Spleen (tissue), 11 donors: Measurements from ENCODE around the gene SLC9A6. TPM values are rescaled to one million over a fixed set of nuclear protein-coding genes. Genes with fewer than 3 reads are reported as not detected.

Experiments used
- DNase-seq: peaks from one replicate; pipeline ENCODE4 v3.0.0-alpha.2; 2020
- H3K27ac ChIP-seq, 8 donors: fragments of 200-600 bp; sonication (generic) in 7 of 8; 1 replicate in 4 of 8; 2 replicates in 4 of 8; pipeline versions ENCODE4 v1.5.0 to v1.8.0; 2016 to 2021; ENCODE audit warnings: inconsistent platforms in 4 of 8, mild to moderate bottlenecking in 4 of 8, moderate library complexity in 1 of 8
- H3K27me3 ChIP-seq, 7 donors: fragments of 200-600 bp; sonication (generic) in 6 of 7; replicated peaks in 1 of 7; 1 replicate in 4 of 7; 2 replicates in 3 of 7; pipeline versions ENCODE4 v1.5.0 to v1.8.0; 2016 to 2021; ENCODE audit warnings: inconsistent platforms in 3 of 7, mild to moderate bottlenecking in 1 of 7
- H3K36me3 ChIP-seq, 6 donors: fragments of 200-600 bp; sonication (generic) in 5 of 6; 1 replicate in 4 of 6; 2 replicates in 2 of 6; pipeline versions ENCODE4 v1.5.0 to v1.8.0; 2016 to 2021; ENCODE audit warnings: inconsistent platforms in 2 of 6
- H3K4me1 ChIP-seq, 6 donors: fragments of 200-600 bp; sonication (generic) in 5 of 6; 1 replicate in 3 of 6; 2 replicates in 3 of 6; pipeline versions ENCODE4 v1.5.0 to v1.8.0; 2016 to 2021; ENCODE audit warnings: inconsistent platforms in 3 of 6
- H3K4me3 ChIP-seq, 8 donors: fragments of 200-600 bp; sonication (generic) in 7 of 8; 1 replicate in 4 of 8; 2 replicates in 4 of 8; pipeline versions ENCODE4 v1.5.0 to v1.8.0; 2016 to 2021; ENCODE audit warnings: inconsistent platforms in 4 of 8, mild to moderate bottlenecking in 4 of 8, moderate library complexity in 2 of 8
- H3K9me3 ChIP-seq, 8 donors: fragments of 200-600 bp; sonication (generic) in 7 of 8; 1 replicate in 4 of 8; 2 replicates in 4 of 8; pipeline versions ENCODE4 v1.5.0 to v1.8.0; 2016 to 2021; ENCODE audit warnings: inconsistent platforms in 4 of 8
- POLR2A ChIP-seq, 3 donors: fragments of 450-650 bp; IDR thresholded peaks; one replicate each; pipeline ENCODE4 v1.5.1; 2017; ENCODE audit warnings: antibody characterized with exemption in 3 of 3, mild to moderate bottlenecking in 1 of 3
- POLR2AphosphoS5 ChIP-seq, 3 donors: sonication (generic); formaldehyde crosslinking; IDR thresholded peaks; one replicate each; pipeline ENCODE4 v1.5.1; 2017; ENCODE audit warnings: antibody characterized with exemption in 3 of 3
- WGBS, 5 donors: extraction: QIAGEN DNeasy Blood & Tissue Kit in 3 of 5; methylation state at CpG; one replicate each; pipeline versions ENCODE4 v1.1.5 to v1.1.7; 2013 to 2018; 5-methylcytosine and 5-hydroxymethylcytosine counted together
- intact Hi-C: fragments of 100-400 bp; cut with DNase I; formaldehyde crosslinking; loops from one replicate; pipeline ENCODE4 v1.15.0; 2023; ENCODE audit warnings: low total_unique reads
- polyA plus RNA-seq, 3 donors: library from polyadenylated mRNA; stranded (reverse); fragments of 200-250 nt; gene quantifications; one replicate each; pipeline ENCODE4 v1.2.1, GENCODE V29; 2013
- total RNA-seq, 7 donors: library from RNA; depleted of rRNA in 3 of 7; stranded (reverse); fragments of >200 nt in 3 of 7; fragmentation: NEBNext Ultra II Directional in 4 of 7; extraction: Animal tissue kit (Norgen Biotek cat#: 25700) in 4 of 7; gene quantifications; one replicate each; pipeline versions ENCODE4 v1.1.0 to v1.2.1, GENCODE V29; 2016 to 2021
- TF ChIP-seq, protein P1 (sequence below), 11 experiments: fragments of 200-600 bp in 7 of 11; fragments of 450-650 bp in 4 of 11; sonication (generic) in 4 of 11; IDR thresholded peaks in 8 of 11; conservative IDR thresholded peaks in 3 of 11; 1 replicate in 7 of 11; 2 replicates in 4 of 11; pipeline versions ENCODE4 v1.4.0 to v1.8.0; 2016 to 2021; ENCODE audit warnings: antibody characterized with exemption in 11 of 11, inconsistent platforms in 4 of 11, mild to moderate bottlenecking in 1 of 11
- donor health status: healthy with polysubstance abuse.
- donor health status: DM: no; HTN: no; CAD: no; lungs with moderate emphysema.
- donor health status: DM: no; HTN: no; CAD: no.
- donor health status: Bipolar disorder and iron deficiency.
- donor health status: healthy.
- donor health status: DM: no; HTN: no; CAD: no.
- donor health status: DM: yes; HTN: yes; CAD: no.

The SLC9A6 gene
- total and polyA plus RNA-seq, 10 donors, result 6.2 to 19.9 (median 13.3) TPM

DNA sequence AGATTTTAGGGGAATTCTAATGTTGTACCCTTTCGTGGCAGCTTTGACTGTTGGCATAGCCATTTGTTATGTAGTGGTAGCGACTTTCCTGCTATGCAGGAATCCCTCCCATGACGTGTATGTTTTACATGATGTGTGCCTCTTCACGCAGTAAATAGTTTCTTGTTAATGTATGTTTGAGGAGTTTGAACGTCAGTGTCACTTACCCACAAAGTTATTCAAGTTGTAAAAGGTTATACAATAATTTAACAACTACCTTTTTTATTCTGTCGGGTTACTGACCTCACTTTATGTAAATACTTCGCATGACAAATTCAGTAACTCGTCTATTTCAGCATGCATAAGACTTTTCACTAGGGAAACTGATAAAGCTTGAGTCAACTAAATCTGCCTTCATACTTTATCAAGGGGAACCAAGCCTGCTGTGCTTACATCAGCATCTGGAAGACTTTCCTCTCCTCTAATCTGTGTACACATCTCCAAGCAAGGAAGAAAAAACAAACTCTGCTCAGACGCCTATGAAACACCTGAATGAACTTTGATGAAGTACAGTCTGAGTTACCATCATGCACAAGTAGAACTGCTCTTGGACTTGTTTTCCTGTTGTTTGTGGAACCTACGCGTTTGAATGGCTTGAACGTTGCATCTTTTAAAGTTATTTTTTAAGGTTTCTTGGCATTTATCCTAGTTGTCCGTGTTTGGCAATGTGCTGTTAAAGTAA lies 61.2 kb downstream of the SLC9A6 start:
- TF ChIP-seq, protein P1, sequence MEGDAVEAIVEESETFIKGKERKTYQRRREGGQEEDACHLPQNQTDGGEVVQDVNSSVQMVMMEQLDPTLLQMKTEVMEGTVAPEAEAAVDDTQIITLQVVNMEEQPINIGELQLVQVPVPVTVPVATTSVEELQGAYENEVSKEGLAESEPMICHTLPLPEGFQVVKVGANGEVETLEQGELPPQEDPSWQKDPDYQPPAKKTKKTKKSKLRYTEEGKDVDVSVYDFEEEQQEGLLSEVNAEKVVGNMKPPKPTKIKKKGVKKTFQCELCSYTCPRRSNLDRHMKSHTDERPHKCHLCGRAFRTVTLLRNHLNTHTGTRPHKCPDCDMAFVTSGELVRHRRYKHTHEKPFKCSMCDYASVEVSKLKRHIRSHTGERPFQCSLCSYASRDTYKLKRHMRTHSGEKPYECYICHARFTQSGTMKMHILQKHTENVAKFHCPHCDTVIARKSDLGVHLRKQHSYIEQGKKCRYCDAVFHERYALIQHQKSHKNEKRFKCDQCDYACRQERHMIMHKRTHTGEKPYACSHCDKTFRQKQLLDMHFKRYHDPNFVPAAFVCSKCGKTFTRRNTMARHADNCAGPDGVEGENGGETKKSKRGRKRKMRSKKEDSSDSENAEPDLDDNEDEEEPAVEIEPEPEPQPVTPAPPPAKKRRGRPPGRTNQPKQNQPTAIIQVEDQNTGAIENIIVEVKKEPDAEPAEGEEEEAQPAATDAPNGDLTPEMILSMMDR (IDR thresholded peaks at IDR 0.05 in 8 of 11, conservative IDR thresholded peaks at IDR 0.05 in 3 of 11), result no peak
- TF ChIP-seq POLR2AphosphoS5 (IDR thresholded peaks at IDR 0.05) (no peak), POLR2A (IDR thresholded peaks at IDR 0.05) (no peak)
- no peak overlapping the region for H3K27ac ChIP-seq
- H3K27me3 ChIP-seq, result no peaks in the 10 kb centered on the region
- H3K9me3 ChIP-seq, result no peaks in the 10 kb centered on the region
- intact Hi-C loops, result no loop called here
- H3K4me3 ChIP-seq, result no peak overlapping the region
- 69 to 89% (median 86%) methylated on average over 13 of the region's 13 CpGs for WGBS, 5 donors
- DNase-seq, result no peak
- peaks cover 0 to 29% (median 0%) of the 10 kb centered on the region in 6 donors for H3K36me3 ChIP-seq
- no peaks in the 10 kb centered on the region for H3K4me1 ChIP-seq

DNA sequence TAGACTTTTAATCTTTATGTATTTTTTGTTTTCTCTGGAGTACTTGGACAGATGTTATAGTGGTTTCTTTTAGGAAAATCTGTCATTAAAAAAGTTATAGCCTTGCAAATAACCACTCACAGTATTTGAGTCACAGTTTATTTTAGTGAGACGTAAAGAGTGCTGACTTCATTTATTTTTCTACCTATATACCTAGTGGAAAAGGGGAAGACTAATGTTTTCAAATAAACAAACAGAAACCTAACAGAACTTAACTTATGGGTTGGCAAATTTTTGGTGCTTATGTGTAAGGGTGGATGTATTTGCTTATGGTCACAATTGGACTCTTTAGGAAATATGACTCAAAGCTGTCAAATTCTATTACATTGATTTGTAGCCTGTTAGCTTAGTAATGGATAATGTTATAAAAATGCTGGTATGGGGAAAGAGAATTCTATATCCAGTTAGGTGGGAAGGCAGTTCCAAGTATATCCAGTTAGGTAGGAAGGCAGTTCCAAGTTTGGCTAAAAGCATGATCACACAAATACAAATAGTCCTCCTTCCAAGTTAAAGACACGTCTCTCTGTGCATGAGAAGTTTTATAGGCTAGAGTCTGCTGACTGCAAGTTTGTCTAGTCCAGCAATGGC lies 61.9 kb downstream of the SLC9A6 start:
- no peak overlapping the region for H3K27ac ChIP-seq
- DNase-seq, result no peak
- H3K9me3 ChIP-seq, result no peaks in the 10 kb centered on the region
- intact Hi-C loops, result no loop called here
- H3K4me1 ChIP-seq, result no peaks in the 10 kb centered on the region
- no peaks in the 10 kb centered on the region for H3K27me3 ChIP-seq
- peaks cover 0 to 24% (median 0%) of the 10 kb centered on the region in 6 donors for H3K36me3 ChIP-seq
- TF ChIP-seq POLR2AphosphoS5 (IDR thresholded peaks at IDR 0.05) (no peak), POLR2A (IDR thresholded peaks at IDR 0.05) (no peak)
- TF ChIP-seq, protein P1 (IDR thresholded peaks at IDR 0.05 in 8 of 11, conservative IDR thresholded peaks at IDR 0.05 in 3 of 11), result no peak
- no peak overlapping the region for H3K4me3 ChIP-seq
- 66 to 95% (median 80%) methylated on average over 2 of the region's 2 CpGs for WGBS, 5 donors

DNA sequence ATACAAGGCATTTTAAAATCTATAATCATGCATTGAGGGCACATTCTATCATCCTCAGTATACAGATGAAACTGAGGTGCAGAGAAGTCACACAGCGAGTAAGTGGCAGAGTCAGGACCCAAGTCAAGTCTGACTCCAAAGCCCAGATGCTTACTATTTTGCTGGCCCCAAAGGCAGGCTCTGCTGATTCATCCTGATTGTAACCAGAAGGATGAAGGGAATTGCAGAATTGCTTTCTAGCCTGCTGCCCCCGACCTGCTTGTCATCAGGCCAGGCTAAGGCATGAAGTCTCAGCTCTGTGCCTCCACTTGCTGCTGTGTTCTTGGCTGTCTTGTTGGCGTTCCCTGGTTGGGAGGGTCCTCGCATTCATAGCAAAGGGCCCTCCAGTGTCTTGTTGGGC lies 62.7 kb downstream of the SLC9A6 start:
- TF ChIP-seq, protein P1 (IDR thresholded peaks at IDR 0.05 in 8 of 11, conservative IDR thresholded peaks at IDR 0.05 in 3 of 11), result no peak
- TF ChIP-seq POLR2A (IDR thresholded peaks at IDR 0.05), result no peak
- no peak for TF ChIP-seq POLR2AphosphoS5 (IDR thresholded peaks at IDR 0.05)
- H3K36me3 ChIP-seq, result peaks cover 0 to 24% (median 0%) of the 10 kb centered on the region in 6 donors
- no peak overlapping the region for H3K4me3 ChIP-seq
- WGBS, 5 donors, result 78 to 94% (median 87%) methylated on average over 1 to 4 of the region's 4 CpGs
- no peaks in the 10 kb centered on the region for H3K9me3 ChIP-seq
- no peak for DNase-seq
- no peak overlapping the region for H3K27ac ChIP-seq
- H3K27me3 ChIP-seq, result no peaks in the 10 kb centered on the region
- H3K4me1 ChIP-seq, result no peaks in the 10 kb centered on the region
- intact Hi-C loops, result no loop called here

DNA sequence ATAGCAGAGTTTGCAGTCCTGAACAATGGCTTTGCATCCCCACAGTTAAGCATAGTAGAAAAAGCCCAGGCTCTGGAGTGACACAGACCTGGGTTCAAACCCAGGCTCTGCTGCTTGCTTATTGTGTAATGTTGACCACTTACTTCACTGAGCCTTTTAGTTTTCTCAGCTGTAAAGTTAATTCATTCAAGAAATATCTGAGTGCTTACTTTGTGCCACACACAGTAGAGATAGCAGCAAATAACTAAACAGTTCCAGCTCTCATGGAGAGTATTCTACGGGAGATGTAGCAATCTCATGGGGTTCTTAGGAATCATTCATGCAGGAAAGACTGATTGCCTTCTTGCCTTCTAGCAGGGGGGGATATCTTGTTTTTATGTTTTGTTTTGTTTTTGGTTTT lies 63.2 kb downstream of the SLC9A6 start:
- H3K27me3 ChIP-seq, result no peaks in the 10 kb centered on the region
- WGBS, 5 donors, result 91 to 100% (median 100%) methylated on average over 1 of the region's 1 CpG
- no peaks in the 10 kb centered on the region for H3K9me3 ChIP-seq
- H3K36me3 ChIP-seq, result peaks cover 0 to 24% (median 0%) of the 10 kb centered on the region in 6 donors
- DNase-seq, result no peak
- H3K4me1 ChIP-seq, result no peaks in the 10 kb centered on the region
- TF ChIP-seq POLR2A (IDR thresholded peaks at IDR 0.05), result no peak
- TF ChIP-seq, protein P1 (IDR thresholded peaks at IDR 0.05 in 8 of 11, conservative IDR thresholded peaks at IDR 0.05 in 3 of 11), result no peak
- TF ChIP-seq POLR2AphosphoS5 (IDR thresholded peaks at IDR 0.05), result no peak
- intact Hi-C loops, result no loop called here
- H3K4me3 ChIP-seq, result no peak overlapping the region
- H3K27ac ChIP-seq, result no peak overlapping the region
